Measurements from ENCODE around the gene SH3RF2. TPM values are rescaled to one million over a fixed set of nuclear protein-coding genes. Genes with fewer than 3 reads are reported as not detected.

SH3RF2 gene
- total and polyA plus RNA-seq, 2 donors (not counting 3 experiments of a cell fraction or from before 2014, with no cell fraction given): 0.54 to 0.84 TPM

GRCh38 chr5:145975361-145976066 lies 39.1 kb downstream of the SH3RF2 start:
- no peaks in the 10 kb centered on the region for H3K36me3 ChIP-seq (ENCODE audit: control insufficient read depth in 2 of 2, extremely low read depth in 1 of 2, insufficient read depth in 2 of 2, low read length in 2 of 2)
- peak overlapping the region; percentile 44 for H3K4me2 ChIP-seq (ENCODE audit: insufficient read depth, low read length)
- H3K27me3 ChIP-seq (ENCODE audit: control insufficient read depth in 2 of 2, insufficient read depth in 2 of 2, low read length in 2 of 2): no peaks in the 10 kb centered on the region
- DNase-seq (ENCODE audit: low read depth, low spot score) (peak; percentile 72), FAIRE-seq (peak; percentile 67)
- ChIA-PET POLR2A (no interaction called here), CTCF (interaction anchor here (0.8 to 1.2 kb wide), 3 partner anchors 22 to 88 kb away, joined by 3 to 4 read pairs (median 3); no protein-coding TSS in a partner anchor)
- no peaks in the 10 kb centered on the region for H4K20me1 ChIP-seq (replicated peaks; ENCODE audit: control insufficient read depth, extremely low read depth, insufficient read depth, low read length)
- dilution Hi-C loops (cut with MboI; ENCODE audit: extremely low pct_ligation_motif_present, low sequenced_read_pairs) (no loop called here), intact Hi-C loops (cut with micrococcal nuclease) (loop anchor here (1.0 to 5.0 kb wide), 4 partner anchors 39 to 141 kb away; partner anchors contain the start of genes PRELID2 and SH3RF2)
- BruUV-seq (replicated peaks): no TSS peak
- H3K4me1 ChIP-seq (ENCODE audit: control insufficient read depth, extremely low read depth, insufficient read depth, low read length): peaks cover 20% of the 10 kb centered on the region
- no peak for TF ChIP-seq CTCF (IDR thresholded peaks at IDR 0.05; ENCODE audit: extremely low read depth in 1 of 2, insufficient read depth in 1 of 2, low read depth in 1 of 2, low read length in 2 of 2)
- TF ChIP-seq FOS (IDR thresholded peaks at IDR 0.05; ENCODE audit: borderline replicate concordance, insufficient read depth, low read length): peak; percentile 76
- TF ChIP-seq GATA2 (IDR thresholded peaks at IDR 0.05; ENCODE audit: insufficient read depth, insufficient read length, low read depth, low read length): peak; percentile 84
- TF ChIP-seq EZH2 (IDR thresholded peaks at IDR 0.05; ENCODE audit: borderline replicate concordance, low read depth, low read length, severe bottlenecking): no peak
- TF ChIP-seq POLR2AphosphoS5 (IDR thresholded peaks at IDR 0.05; ENCODE audit: insufficient read depth, low read depth, low read length): peak; percentile 46
- H3K27ac ChIP-seq (ENCODE audit: insufficient read depth, low read depth, low read length): peak overlapping the region; percentile 56
- H3K9me1 ChIP-seq (replicated peaks; ENCODE audit: control insufficient read depth, extremely low read depth, insufficient read depth, low read length): no peaks in the 10 kb centered on the region
- H3K4me3 ChIP-seq (replicated peaks in 1 of 3; ENCODE audit: insufficient read depth in 1 of 3, low read depth in 1 of 3, low read length in 3 of 3): no peak overlapping the region
- no peaks in the 10 kb centered on the region for H3K79me2 ChIP-seq (ENCODE audit: control insufficient read depth, insufficient read depth, low read length)
- no peak overlapping the region for H3K9ac ChIP-seq (replicated peaks; ENCODE audit: extremely low read depth, insufficient read depth, low read length)
- H3K9me3 ChIP-seq (replicated peaks; ENCODE audit: control insufficient read depth, insufficient read depth, low read length): no peaks in the 10 kb centered on the region
- H2AFZ ChIP-seq (ENCODE audit: low read depth, low read length): no peak overlapping the region
